ENCODE measurements around the gene CHFR. TPM values are rescaled to one million over a fixed set of nuclear protein-coding genes. Genes with fewer than 3 reads are reported as not detected.

CHFR gene
- total RNA-seq, 2 donors from 2014 or later: 68.3 to 72.3 TPM

DNA sequence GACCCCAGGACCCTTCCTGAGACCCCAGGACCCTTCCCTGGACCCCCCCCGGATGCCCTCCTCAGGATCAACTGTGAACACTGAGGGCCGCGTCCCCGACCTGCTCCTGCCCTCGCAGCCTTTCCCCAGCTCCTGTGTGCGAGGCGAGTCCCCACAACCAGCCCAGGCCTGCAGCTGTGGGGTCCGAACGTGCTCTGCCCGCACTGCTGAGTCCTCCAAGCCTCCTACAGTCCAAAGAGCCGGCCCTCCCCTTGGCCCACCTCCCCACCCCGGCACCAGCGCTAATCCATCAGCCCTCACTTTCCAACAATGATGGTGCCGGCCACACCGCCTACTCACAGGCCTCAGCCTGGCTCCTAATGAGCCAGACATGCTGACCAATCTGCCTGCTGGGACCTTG is 99.5 kb downstream of the CHFR start:
- peaks cover 0 to 3% of the 10 kb centered on the region in 2 donors for H3K9me3 Mint-ChIP-seq
- H3K4me3 Mint-ChIP-seq: no peak overlapping the region
- ATAC-seq (replicated peaks in 1 of 2) (no peak), DNase-seq (no peak)
- no peak overlapping the region for H3K27ac Mint-ChIP-seq
- peaks cover 11 to 22% of the 10 kb centered on the region in 2 donors for H3K36me3 Mint-ChIP-seq (ENCODE audit: insufficient read depth in 2 of 2)
- no peaks in the 10 kb centered on the region for H3K27me3 Mint-ChIP-seq (ENCODE audit: low read depth)
- no peaks in the 10 kb centered on the region for H3K4me1 Mint-ChIP-seq (ENCODE audit: low read depth)

- ATAC-seq (replicated peaks in 1 of 2) (no peak), DNase-seq (no peak)
- Mint-ChIP-seq H3K4me1 (ENCODE audit: low read depth) (no peaks in the 10 kb centered on the region), H3K36me3 (ENCODE audit: insufficient read depth in 2 of 2) (peaks cover 9 to 23% of the 10 kb centered on the region in 2 donors), H3K27ac (no peak overlapping the region), H3K27me3 (ENCODE audit: low read depth) (no peaks in the 10 kb centered on the region), H3K9me3 (no peaks in the 10 kb centered on the region), H3K4me3 (no peak overlapping the region)
Measured at GRCh38 chr12:132786192-132786591, 101.2 kb downstream of the CHFR start.

- peak in 1 of 2 donors; percentile 13 for ATAC-seq (replicated peaks in 1 of 2)
- Mint-ChIP-seq H3K4me1 (ENCODE audit: low read depth) (no peaks in the 10 kb centered on the region), H3K27me3 (ENCODE audit: low read depth) (no peaks in the 10 kb centered on the region), H3K9me3 (no peaks in the 10 kb centered on the region), H3K27ac (no peak overlapping the region), H3K36me3 (ENCODE audit: insufficient read depth in 2 of 2) (peaks cover 16 to 19% of the 10 kb centered on the region in 2 donors), H3K4me3 (no peak overlapping the region)
- no peak for DNase-seq
Measured at GRCh38 chr12:132784580-132784979, 102.8 kb downstream of the CHFR start.

- Mint-ChIP-seq H3K27ac (no peak overlapping the region), H3K9me3 (no peaks in the 10 kb centered on the region), H3K27me3 (ENCODE audit: low read depth) (no peaks in the 10 kb centered on the region), H3K4me3 (no peak overlapping the region), H3K36me3 (ENCODE audit: insufficient read depth in 2 of 2) (peaks cover 15 to 18% of the 10 kb centered on the region in 2 donors), H3K4me1 (ENCODE audit: low read depth) (no peaks in the 10 kb centered on the region)
- DNase-seq (no peak), ATAC-seq (replicated peaks in 1 of 2) (no peak)
Measured at GRCh38 chr12:132783917-132784531, 103.4 kb downstream of the CHFR start.

Other genes with a start within 250 kb of the CHFR start
- 100 to 1,000 TPM; 111 to 131 TPM for gene POLE, start 200.3 kb downstream of the CHFR start, total RNA-seq
- gene PXMP2, start 200.0 kb downstream of the CHFR start, total RNA-seq: 10 to 100 TPM; 16.2 to 19.7 TPM
- 10 to 100 TPM; 47.8 to 55.7 TPM for gene PGAM5, start 176.8 kb downstream of the CHFR start, total RNA-seq
- gene ANKLE2, start 125.8 kb downstream of the CHFR start, total RNA-seq: 100 to 1,000 TPM; 154 to 189 TPM
- gene GOLGA3, start 58.7 kb downstream of the CHFR start, total RNA-seq: 10 to 100 TPM; 58.2 to 60.4 TPM
- gene ZNF605, start 68.7 kb upstream of the CHFR start, total RNA-seq: 1 to 10 TPM; 6.8 to 8.7 TPM
- 10 to 100 TPM; 22.9 to 24.1 TPM for gene ZNF26, start 98.8 kb upstream of the CHFR start, total RNA-seq
- gene ZNF84, start 149.9 kb upstream of the CHFR start, total RNA-seq: 10 to 100 TPM; 17.3 to 24.7 TPM
- 10 to 100 TPM; 24.6 to 31.7 TPM for gene ZNF140, start 193.3 kb upstream of the CHFR start, total RNA-seq
- gene ZNF891, start 242.7 kb upstream of the CHFR start, total RNA-seq: 1 to 10 TPM; 1.8 to 2.2 TPM
- gene ZNF10, start 243.0 kb upstream of the CHFR start, total RNA-seq: 10 to 100 TPM in 1 of 2 donors, 1 to 10 TPM in 1; 9.3 to 14.2 TPM